Measurements from ENCODE around the gene GALNT17.

The GALNT17 gene

GRCh38 chr7:71555758-71556157, 423.8 kb downstream of the GALNT17 start:
- H3K4me2 ChIP-seq (ENCODE audit: low read depth, low read length, poor library complexity, severe bottlenecking): no peak overlapping the region
- H3K9me3 ChIP-seq (ENCODE audit: insufficient read depth, low read depth, low read length): peaks cover 3% of the 10 kb centered on the region
- no peaks in the 10 kb centered on the region for H3K79me2 ChIP-seq (ENCODE audit: insufficient read depth, low read length)
- H3K4me1 ChIP-seq (ENCODE audit: insufficient read depth, low read length, poor library complexity, severe bottlenecking): no peaks in the 10 kb centered on the region
- H3K27me3 ChIP-seq (ENCODE audit: insufficient read depth, low read length, poor library complexity, severe bottlenecking): no peaks in the 10 kb centered on the region
- no peaks in the 10 kb centered on the region for H3K36me3 ChIP-seq (ENCODE audit: insufficient read depth, low read length)
- no peak overlapping the region for H2AFZ ChIP-seq (ENCODE audit: low read length)
- no peaks in the 10 kb centered on the region for H3F3A ChIP-seq (ENCODE audit: low read depth)
- no peaks in the 10 kb centered on the region for H4K20me1 ChIP-seq (ENCODE audit: insufficient read depth, low read length, poor library complexity, severe bottlenecking)
- TF ChIP-seq EZH2phosphoT487 (IDR thresholded peaks at IDR 0.05; ENCODE audit: borderline replicate concordance) (no peak), CTCF (conservative IDR thresholded peaks at IDR 0.05; ENCODE audit: low read length) (no peak)
- H3K9me2 ChIP-seq (replicated peaks; ENCODE audit: low read depth, low read length): no peaks in the 10 kb centered on the region
- no peak overlapping the region for H3K9ac ChIP-seq (ENCODE audit: low read depth, low read length, poor library complexity, severe bottlenecking)
- H3K4me3 ChIP-seq (ENCODE audit: low read length, poor library complexity, severe bottlenecking): no peak overlapping the region

- Histone ChIP-seq H3K4me3 (ENCODE audit: low read length, poor library complexity, severe bottlenecking) (no peak overlapping the region), H3K36me3 (ENCODE audit: insufficient read depth, low read length) (no peaks in the 10 kb centered on the region), H3K9ac (ENCODE audit: low read depth, low read length, poor library complexity, severe bottlenecking) (no peak overlapping the region), H3K4me2 (ENCODE audit: low read depth, low read length, poor library complexity, severe bottlenecking) (no peak overlapping the region), H3K27me3 (ENCODE audit: insufficient read depth, low read length, poor library complexity, severe bottlenecking) (no peaks in the 10 kb centered on the region), H2AFZ (ENCODE audit: low read length) (no peak overlapping the region), H4K20me1 (ENCODE audit: insufficient read depth, low read length, poor library complexity, severe bottlenecking) (no peaks in the 10 kb centered on the region), H3F3A (ENCODE audit: low read depth) (no peaks in the 10 kb centered on the region), H3K4me1 (ENCODE audit: insufficient read depth, low read length, poor library complexity, severe bottlenecking) (no peaks in the 10 kb centered on the region), H3K79me2 (ENCODE audit: insufficient read depth, low read length) (no peaks in the 10 kb centered on the region), H3K9me2 (replicated peaks; ENCODE audit: low read depth, low read length) (no peaks in the 10 kb centered on the region), H3K9me3 (ENCODE audit: insufficient read depth, low read depth, low read length) (no peaks in the 10 kb centered on the region; the same call in none of the 2 replicates)
- no peak for TF ChIP-seq EZH2phosphoT487 (IDR thresholded peaks at IDR 0.05; ENCODE audit: borderline replicate concordance)
- no peak for TF ChIP-seq CTCF (conservative IDR thresholded peaks at IDR 0.05; ENCODE audit: low read length)
Observed at GRCh38 chr7:71558806-71559613, 427.1 kb downstream of the GALNT17 start.

GRCh38 chr7:71560354-71560995, 428.5 kb downstream of the GALNT17 start:
- no peaks in the 10 kb centered on the region for H3F3A ChIP-seq (ENCODE audit: low read depth)
- H3K27me3 ChIP-seq (ENCODE audit: insufficient read depth, low read length, poor library complexity, severe bottlenecking): no peaks in the 10 kb centered on the region
- H3K9me2 ChIP-seq (replicated peaks; ENCODE audit: low read depth, low read length): no peaks in the 10 kb centered on the region
- H2AFZ ChIP-seq (ENCODE audit: low read length): no peak overlapping the region
- no peaks in the 10 kb centered on the region; the same call in none of the 2 replicates for H3K9me3 ChIP-seq (ENCODE audit: insufficient read depth, low read depth, low read length)
- no peak overlapping the region for H3K4me3 ChIP-seq (ENCODE audit: low read length, poor library complexity, severe bottlenecking)
- H3K9ac ChIP-seq (ENCODE audit: low read depth, low read length, poor library complexity, severe bottlenecking): no peak overlapping the region
- no peaks in the 10 kb centered on the region for H3K4me1 ChIP-seq (ENCODE audit: insufficient read depth, low read length, poor library complexity, severe bottlenecking)
- H4K20me1 ChIP-seq (ENCODE audit: insufficient read depth, low read length, poor library complexity, severe bottlenecking): no peaks in the 10 kb centered on the region
- no peak overlapping the region for H3K4me2 ChIP-seq (ENCODE audit: low read depth, low read length, poor library complexity, severe bottlenecking)
- TF ChIP-seq CTCF (conservative IDR thresholded peaks at IDR 0.05; ENCODE audit: low read length) (no peak), EZH2phosphoT487 (IDR thresholded peaks at IDR 0.05; ENCODE audit: borderline replicate concordance) (no peak)
- H3K79me2 ChIP-seq (ENCODE audit: insufficient read depth, low read length): no peaks in the 10 kb centered on the region
- no peaks in the 10 kb centered on the region for H3K36me3 ChIP-seq (ENCODE audit: insufficient read depth, low read length)

All from Loucy (cell line).